Central memory CD8-positive, alpha-beta T cell (primary cell): ENCODE results near the gene CRYL1.

Source experiments
- ATAC-seq: fragments of 150-1000 bp; cut with Tn5 transposase; replicated peaks from 2 replicates; pipeline ENCODE4 v1.10.0; 2022; ENCODE audit warnings: mild to moderate bottlenecking, moderate FRiP score, moderate number of reproducible peaks; ENCODE audit not compliant: poor library complexity, severe bottlenecking; ENCODE audit errors: extremely low read depth
- DNase-seq, 2 donors: peaks; one replicate each; pipeline ENCODE4 v3.0.0; 2021; ENCODE audit warnings: low spot score in 2 of 2
- H3K27ac Mint-ChIP-seq: one replicate; pipeline ENCODE4 v1.8.0; 2022; ENCODE audit warnings: low read depth, mild to moderate bottlenecking, moderate library complexity, mixed read lengths
- H3K27me3 Mint-ChIP-seq: one replicate; pipeline ENCODE4 v1.8.0; 2022; ENCODE audit warnings: mixed read lengths
- H3K36me3 Mint-ChIP-seq: one replicate; pipeline ENCODE4 v1.8.0; 2022; ENCODE audit warnings: mild to moderate bottlenecking, moderate library complexity, mixed read lengths; ENCODE audit not compliant: insufficient read depth
- H3K4me1 Mint-ChIP-seq: one replicate; pipeline ENCODE4 v1.8.0; 2022; ENCODE audit warnings: mixed read lengths
- H3K4me3 Mint-ChIP-seq: one replicate; pipeline ENCODE4 v1.8.0; 2022; ENCODE audit warnings: mild to moderate bottlenecking, moderate library complexity, mixed read lengths
- H3K9me3 Mint-ChIP-seq: one replicate; pipeline ENCODE4 v1.8.0; 2022; ENCODE audit warnings: mixed read lengths

The CRYL1 gene

GRCh38 chr13:20497006-20497775, 28.5 kb downstream of the CRYL1 start:
- Mint-ChIP-seq H3K27me3 (no peaks in the 10 kb centered on the region), H3K4me3 (no peak overlapping the region), H3K36me3 (peaks cover 3% of the 10 kb centered on the region), H3K4me1 (no peaks in the 10 kb centered on the region), H3K9me3 (no peaks in the 10 kb centered on the region), H3K27ac (no peak overlapping the region)
- ATAC-seq (no peak), DNase-seq (no peak)

GRCh38 chr13:20495087-20496023, 30.3 kb downstream of the CRYL1 start:
- Mint-ChIP-seq H3K27me3 (no peaks in the 10 kb centered on the region), H3K36me3 (peaks cover 3% of the 10 kb centered on the region), H3K4me1 (no peaks in the 10 kb centered on the region), H3K9me3 (no peaks in the 10 kb centered on the region), H3K27ac (no peak overlapping the region), H3K4me3 (no peak overlapping the region)
- peak; percentile 45 to 51 for DNase-seq
- ATAC-seq: peak; percentile 79

GRCh38 chr13:20494656-20495055, 31.0 kb downstream of the CRYL1 start:
- no peaks in the 10 kb centered on the region for H3K4me1 Mint-ChIP-seq
- no peak overlapping the region for H3K27ac Mint-ChIP-seq
- peaks cover 3% of the 10 kb centered on the region for H3K36me3 Mint-ChIP-seq
- no peaks in the 10 kb centered on the region for H3K27me3 Mint-ChIP-seq
- ATAC-seq (no peak), DNase-seq (no peak)
- no peaks in the 10 kb centered on the region for H3K9me3 Mint-ChIP-seq
- no peak overlapping the region for H3K4me3 Mint-ChIP-seq

- H3K4me3 Mint-ChIP-seq: no peak overlapping the region
- no peaks in the 10 kb centered on the region for H3K9me3 Mint-ChIP-seq
- DNase-seq (no peak), ATAC-seq (no peak)
- H3K36me3 Mint-ChIP-seq: peaks cover 7% of the 10 kb centered on the region
- H3K27ac Mint-ChIP-seq: no peak overlapping the region
- H3K27me3 Mint-ChIP-seq: no peaks in the 10 kb centered on the region
- H3K4me1 Mint-ChIP-seq: no peaks in the 10 kb centered on the region
These were observed 33.0 kb downstream of the CRYL1 start for GRCh38 chr13:20492641-20493040.

- no peaks in the 10 kb centered on the region for H3K9me3 Mint-ChIP-seq
- no peak for ATAC-seq
- no peak overlapping the region for H3K4me3 Mint-ChIP-seq
- H3K27me3 Mint-ChIP-seq: no peaks in the 10 kb centered on the region
- H3K36me3 Mint-ChIP-seq: peaks cover 7% of the 10 kb centered on the region
- no peak for DNase-seq
- no peak overlapping the region for H3K27ac Mint-ChIP-seq
- H3K4me1 Mint-ChIP-seq: no peaks in the 10 kb centered on the region
These were observed 33.7 kb downstream of the CRYL1 start for GRCh38 chr13:20491926-20492435.

GRCh38 chr13:20489185-20489820, 36.4 kb downstream of the CRYL1 start:
- peaks cover 7% of the 10 kb centered on the region for H3K36me3 Mint-ChIP-seq
- H3K4me1 Mint-ChIP-seq: no peaks in the 10 kb centered on the region
- no peak overlapping the region for H3K27ac Mint-ChIP-seq
- DNase-seq (no peak), ATAC-seq (no peak)
- no peaks in the 10 kb centered on the region for H3K27me3 Mint-ChIP-seq
- H3K9me3 Mint-ChIP-seq: no peaks in the 10 kb centered on the region
- no peak overlapping the region for H3K4me3 Mint-ChIP-seq

GRCh38 chr13:20487927-20488326, 37.7 kb downstream of the CRYL1 start:
- Mint-ChIP-seq H3K9me3 (no peaks in the 10 kb centered on the region), H3K4me3 (no peak overlapping the region)

GRCh38 chr13:20482787-20483186, 42.9 kb downstream of the CRYL1 start:
- H3K36me3 Mint-ChIP-seq: peaks cover 1% of the 10 kb centered on the region
- H3K27me3 Mint-ChIP-seq: no peaks in the 10 kb centered on the region
- H3K9me3 Mint-ChIP-seq: no peaks in the 10 kb centered on the region
- no peak overlapping the region for H3K4me3 Mint-ChIP-seq
- DNase-seq (no peak), ATAC-seq (no peak)
- H3K27ac Mint-ChIP-seq: peak overlapping the region; percentile 1
- H3K4me1 Mint-ChIP-seq: no peaks in the 10 kb centered on the region

More at GRCh38 chr13:20487927-20488326, 37.7 kb downstream of the CRYL1 start:
- ATAC-seq (no peak), DNase-seq (no peak)
- Mint-ChIP-seq H3K27ac (no peak overlapping the region), H3K27me3 (no peaks in the 10 kb centered on the region), H3K4me1 (no peaks in the 10 kb centered on the region), H3K36me3 (peaks cover 5% of the 10 kb centered on the region)

GRCh38 chr13:20482275-20482761, 43.3 kb downstream of the CRYL1 start:
- ATAC-seq (no peak), DNase-seq (no peak)
- Mint-ChIP-seq H3K27ac (peak overlapping the region; percentile 1), H3K4me3 (no peak overlapping the region), H3K36me3 (peaks cover 1% of the 10 kb centered on the region), H3K27me3 (no peaks in the 10 kb centered on the region), H3K9me3 (no peaks in the 10 kb centered on the region), H3K4me1 (peaks cover 2% of the 10 kb centered on the region)

GRCh38 chr13:20477394-20477793, 48.3 kb downstream of the CRYL1 start:
- Mint-ChIP-seq H3K27me3 (no peaks in the 10 kb centered on the region), H3K27ac (no peak overlapping the region), H3K4me3 (peak overlapping the region; percentile 9), H3K36me3 (peaks cover 12% of the 10 kb centered on the region), H3K9me3 (no peaks in the 10 kb centered on the region), H3K4me1 (peaks cover 29% of the 10 kb centered on the region)
- no peak for DNase-seq
- no peak for ATAC-seq

GRCh38 chr13:20475927-20476691, 49.5 kb downstream of the CRYL1 start:
- H3K36me3 Mint-ChIP-seq: peaks cover 14% of the 10 kb centered on the region
- H3K4me3 Mint-ChIP-seq: peak overlapping the region; percentile 78
- no peaks in the 10 kb centered on the region for H3K27me3 Mint-ChIP-seq
- H3K9me3 Mint-ChIP-seq: no peaks in the 10 kb centered on the region
- ATAC-seq (peak; percentile 96), DNase-seq (peak; percentile 33 to 56)
- peak overlapping the region; percentile 86 for H3K27ac Mint-ChIP-seq
- H3K4me1 Mint-ChIP-seq: peaks cover 29% of the 10 kb centered on the region

- Mint-ChIP-seq H3K9me3 (no peaks in the 10 kb centered on the region), H3K4me3 (no peak overlapping the region), H3K4me1 (peaks cover 29% of the 10 kb centered on the region), H3K36me3 (peaks cover 14% of the 10 kb centered on the region), H3K27me3 (no peaks in the 10 kb centered on the region), H3K27ac (peak overlapping the region; percentile 86)
- ATAC-seq (no peak), DNase-seq (no peak)
These were observed 51.1 kb downstream of the CRYL1 start for GRCh38 chr13:20474515-20474914.
